Measurements from ENCODE around the gene PTEN. TPM values are rescaled to one million over a fixed set of nuclear protein-coding genes. Genes with fewer than 3 reads are reported as not detected.
A peak's percentile ranks its signal among the peaks of the same experiment; 100 is the strongest.
"Not testable (repeated sequence)": the region's sequence is repeated elsewhere in the genome, so short reads cannot be mapped to it uniquely, and the experiment has no call there.

The PTEN gene
- total and polyA plus RNA-seq, 5 donors from 2014 or later: 25.9 to 99.2 (median 29.1) TPM

- Mint-ChIP-seq H3K9me3 (no peaks in the 10 kb centered on the region), H3K27me3 (no peaks in the 10 kb centered on the region), H3K36me3 (peaks cover 4% of the 10 kb centered on the region), H3K4me1 (no peaks in the 10 kb centered on the region), H3K27ac (no peak overlapping the region), H3K4me3 (no peak overlapping the region)
- Histone ChIP-seq H3K27ac (ENCODE audit: insufficient read depth, low read length, poor library complexity, severe bottlenecking) (no peak overlapping the region), H3K36me3 (ENCODE audit: control insufficient read depth, insufficient read depth, low read length) (no peaks in the 10 kb centered on the region), H3K9me3 (ENCODE audit: control insufficient read depth in 2 of 2, low read length in 2 of 2) (no peaks in the 10 kb centered on the region), H3K4me1 (ENCODE audit: control insufficient read depth, insufficient read depth, low read length, poor library complexity, severe bottlenecking) (no peaks in the 10 kb centered on the region), H3K27me3 (ENCODE audit: control insufficient read depth, insufficient read depth, low read length) (no peaks in the 10 kb centered on the region), H3K4me3 (ENCODE audit: low read depth, low read length) (no peak overlapping the region)
- ATAC-seq (ENCODE audit: low read depth in 2 of 2) (no peak), DNase-seq (no peak)
These were observed 21.2 kb upstream of the PTEN start for GRCh38 chr10:87842220-87842641.

- Mint-ChIP-seq H3K9me3 (no peaks in the 10 kb centered on the region), H3K4me1 (no peaks in the 10 kb centered on the region), H3K36me3 (peaks cover 4% of the 10 kb centered on the region), H3K27ac (no peak overlapping the region), H3K27me3 (no peaks in the 10 kb centered on the region), H3K4me3 (no peak overlapping the region)
- Histone ChIP-seq H3K9me3 (ENCODE audit: control insufficient read depth in 2 of 2, low read length in 2 of 2) (no peaks in the 10 kb centered on the region), H3K27me3 (ENCODE audit: control insufficient read depth, insufficient read depth, low read length) (no peaks in the 10 kb centered on the region), H3K36me3 (ENCODE audit: control insufficient read depth, insufficient read depth, low read length) (no peaks in the 10 kb centered on the region), H3K4me1 (ENCODE audit: control insufficient read depth, insufficient read depth, low read length, poor library complexity, severe bottlenecking) (no peaks in the 10 kb centered on the region), H3K4me3 (ENCODE audit: low read depth, low read length) (no peak overlapping the region), H3K27ac (ENCODE audit: insufficient read depth, low read length, poor library complexity, severe bottlenecking) (no peak overlapping the region)
- DNase-seq: peak in 1 of 3 donors; percentile 55
- ATAC-seq (ENCODE audit: low read depth in 2 of 2): no peak
These were observed 20.5 kb upstream of the PTEN start for GRCh38 chr10:87842776-87843497.

- H3K27ac ChIP-seq (ENCODE audit: insufficient read depth, low read length, poor library complexity, severe bottlenecking): no peak overlapping the region
- Mint-ChIP-seq H3K4me3 (no peak overlapping the region), H3K36me3 (peaks cover 4% of the 10 kb centered on the region), H3K27ac (no peak overlapping the region), H3K9me3 (no peaks in the 10 kb centered on the region), H3K4me1 (no peaks in the 10 kb centered on the region), H3K27me3 (no peaks in the 10 kb centered on the region)
- H3K4me3 ChIP-seq (ENCODE audit: low read depth, low read length): no peak overlapping the region
- no peaks in the 10 kb centered on the region for H3K9me3 ChIP-seq (ENCODE audit: control insufficient read depth in 2 of 2, low read length in 2 of 2)
- no peaks in the 10 kb centered on the region for H3K36me3 ChIP-seq (ENCODE audit: control insufficient read depth, insufficient read depth, low read length)
- no peaks in the 10 kb centered on the region for H3K4me1 ChIP-seq (ENCODE audit: control insufficient read depth, insufficient read depth, low read length, poor library complexity, severe bottlenecking)
- no peaks in the 10 kb centered on the region for H3K27me3 ChIP-seq (ENCODE audit: control insufficient read depth, insufficient read depth, low read length)
- ATAC-seq (ENCODE audit: low read depth in 2 of 2) (no peak), DNase-seq (no peak)
These were observed 19.7 kb upstream of the PTEN start for GRCh38 chr10:87843714-87844113.

- H3K4me1 ChIP-seq (ENCODE audit: control insufficient read depth, insufficient read depth, low read length, poor library complexity, severe bottlenecking): no peaks in the 10 kb centered on the region
- H3K27ac Mint-ChIP-seq: no peak overlapping the region
- no peaks in the 10 kb centered on the region for H3K9me3 Mint-ChIP-seq
- no peak overlapping the region for H3K4me3 ChIP-seq (ENCODE audit: low read depth, low read length)
- no peaks in the 10 kb centered on the region for H3K27me3 Mint-ChIP-seq
- no peaks in the 10 kb centered on the region for H3K27me3 ChIP-seq (ENCODE audit: control insufficient read depth, insufficient read depth, low read length)
- H3K4me3 Mint-ChIP-seq: no peak overlapping the region
- ATAC-seq (ENCODE audit: low read depth in 2 of 2) (no peak), DNase-seq (no peak)
- no peaks in the 10 kb centered on the region for H3K36me3 Mint-ChIP-seq
- H3K9me3 ChIP-seq (ENCODE audit: control insufficient read depth in 2 of 2, low read length in 2 of 2): no peaks in the 10 kb centered on the region
- H3K27ac ChIP-seq (ENCODE audit: insufficient read depth, low read length, poor library complexity, severe bottlenecking): no peak overlapping the region
- H3K4me1 Mint-ChIP-seq: peaks cover 0 to under 1% (median 0%) of the 10 kb centered on the region in 4 donors
- no peaks in the 10 kb centered on the region for H3K36me3 ChIP-seq (ENCODE audit: control insufficient read depth, insufficient read depth, low read length)
These were observed 18.4 kb upstream of the PTEN start for GRCh38 chr10:87844837-87845623.

GRCh38 chr10:87845624-87845998 lies 17.8 kb upstream of the PTEN start:
- Mint-ChIP-seq H3K4me1 (peaks cover 0 to 5% (median 0%) of the 10 kb centered on the region in 4 donors), H3K4me3 (no peak overlapping the region), H3K9me3 (no peaks in the 10 kb centered on the region), H3K27me3 (no peaks in the 10 kb centered on the region), H3K36me3 (no peaks in the 10 kb centered on the region), H3K27ac (no peak overlapping the region)
- no peaks in the 10 kb centered on the region for H3K27me3 ChIP-seq (ENCODE audit: control insufficient read depth, insufficient read depth, low read length)
- no peak overlapping the region for H3K4me3 ChIP-seq (ENCODE audit: low read depth, low read length)
- no peaks in the 10 kb centered on the region for H3K4me1 ChIP-seq (ENCODE audit: control insufficient read depth, insufficient read depth, low read length, poor library complexity, severe bottlenecking)
- ATAC-seq (ENCODE audit: low read depth in 2 of 2) (no peak), DNase-seq (no peak)
- no peaks in the 10 kb centered on the region for H3K36me3 ChIP-seq (ENCODE audit: control insufficient read depth, insufficient read depth, low read length)
- H3K9me3 ChIP-seq (ENCODE audit: control insufficient read depth in 2 of 2, low read length in 2 of 2): no peaks in the 10 kb centered on the region
- no peak overlapping the region for H3K27ac ChIP-seq (ENCODE audit: insufficient read depth, low read length, poor library complexity, severe bottlenecking)

- Histone ChIP-seq H3K27ac (ENCODE audit: insufficient read depth, low read length, poor library complexity, severe bottlenecking) (no peak overlapping the region), H3K9me3 (ENCODE audit: control insufficient read depth in 2 of 2, low read length in 2 of 2) (no peaks in the 10 kb centered on the region), H3K4me3 (ENCODE audit: low read depth, low read length) (no peak overlapping the region), H3K36me3 (ENCODE audit: control insufficient read depth, insufficient read depth, low read length) (no peaks in the 10 kb centered on the region), H3K27me3 (ENCODE audit: control insufficient read depth, insufficient read depth, low read length) (no peaks in the 10 kb centered on the region), H3K4me1 (ENCODE audit: control insufficient read depth, insufficient read depth, low read length, poor library complexity, severe bottlenecking) (peaks cover 3% of the 10 kb centered on the region)
- Mint-ChIP-seq H3K27ac (no peak overlapping the region), H3K27me3 (no peaks in the 10 kb centered on the region), H3K4me1 (peaks cover 0 to 8% (median 2%) of the 10 kb centered on the region in 4 donors), H3K36me3 (no peaks in the 10 kb centered on the region), H3K9me3 (no peaks in the 10 kb centered on the region), H3K4me3 (no peak overlapping the region)
- DNase-seq (no peak), ATAC-seq (ENCODE audit: low read depth in 2 of 2) (no peak)
These were observed 17.4 kb upstream of the PTEN start for GRCh38 chr10:87846023-87846422.

GRCh38 chr10:87846711-87847110 lies 16.7 kb upstream of the PTEN start:
- not testable (repeated sequence) for H3K27me3 ChIP-seq (ENCODE audit: control insufficient read depth, insufficient read depth, low read length); H3K4me3 Mint-ChIP-seq; H3K9me3 ChIP-seq (ENCODE audit: control insufficient read depth in 2 of 2, low read length in 2 of 2); H3K36me3 ChIP-seq (ENCODE audit: control insufficient read depth, insufficient read depth, low read length); ATAC-seq (ENCODE audit: low read depth in 2 of 2); H3K36me3 Mint-ChIP-seq; H3K4me1 ChIP-seq (ENCODE audit: control insufficient read depth, insufficient read depth, low read length, poor library complexity, severe bottlenecking); H3K27ac Mint-ChIP-seq; H3K4me3 ChIP-seq (ENCODE audit: low read depth, low read length); H3K9me3 Mint-ChIP-seq; H3K27me3 Mint-ChIP-seq; H3K27ac ChIP-seq (ENCODE audit: insufficient read depth, low read length, poor library complexity, severe bottlenecking); DNase-seq
- peaks cover 0 to 12% (median 4%) of the 10 kb centered on the region in 4 donors for H3K4me1 Mint-ChIP-seq

- ATAC-seq (ENCODE audit: low read depth in 2 of 2) (no peak), DNase-seq (no peak)
- H3K27ac ChIP-seq (ENCODE audit: insufficient read depth, low read length, poor library complexity, severe bottlenecking): no peak overlapping the region
- H3K27ac Mint-ChIP-seq: no peak overlapping the region
- H3K27me3 ChIP-seq (ENCODE audit: control insufficient read depth, insufficient read depth, low read length): no peaks in the 10 kb centered on the region
- peaks cover 3% of the 10 kb centered on the region for H3K4me1 ChIP-seq (ENCODE audit: control insufficient read depth, insufficient read depth, low read length, poor library complexity, severe bottlenecking)
- peaks cover 0 to 12% (median 4%) of the 10 kb centered on the region in 4 donors for H3K4me1 Mint-ChIP-seq
- no peaks in the 10 kb centered on the region for H3K27me3 Mint-ChIP-seq
- H3K4me3 ChIP-seq (ENCODE audit: low read depth, low read length): no peak overlapping the region
- H3K36me3 Mint-ChIP-seq: no peaks in the 10 kb centered on the region
- H3K4me3 Mint-ChIP-seq: no peak overlapping the region
- no peaks in the 10 kb centered on the region for H3K9me3 Mint-ChIP-seq
- H3K36me3 ChIP-seq (ENCODE audit: control insufficient read depth, insufficient read depth, low read length): no peaks in the 10 kb centered on the region
- no peaks in the 10 kb centered on the region for H3K9me3 ChIP-seq (ENCODE audit: control insufficient read depth in 2 of 2, low read length in 2 of 2)
These were observed 15.9 kb upstream of the PTEN start for GRCh38 chr10:87847550-87847949.

All from CD4-positive, CD25-positive, alpha-beta regulatory T cell (primary cell).